K562 treated with DMSO at 1 percent for 4 hours (cell line): ENCODE results near the gene MICAL1. TPM values are rescaled to one million over a fixed set of nuclear protein-coding genes. Genes with fewer than 3 reads are reported as not detected.

Source experiments
- total RNA-seq: library from RNA; unstranded; fragments of 300-600 nt; gene quantifications from 2 replicates; pipeline ENCODE4 v1.2.3, GENCODE V29; 2022; ENCODE audit not compliant: insufficient read depth

Gene MICAL1, protein sequence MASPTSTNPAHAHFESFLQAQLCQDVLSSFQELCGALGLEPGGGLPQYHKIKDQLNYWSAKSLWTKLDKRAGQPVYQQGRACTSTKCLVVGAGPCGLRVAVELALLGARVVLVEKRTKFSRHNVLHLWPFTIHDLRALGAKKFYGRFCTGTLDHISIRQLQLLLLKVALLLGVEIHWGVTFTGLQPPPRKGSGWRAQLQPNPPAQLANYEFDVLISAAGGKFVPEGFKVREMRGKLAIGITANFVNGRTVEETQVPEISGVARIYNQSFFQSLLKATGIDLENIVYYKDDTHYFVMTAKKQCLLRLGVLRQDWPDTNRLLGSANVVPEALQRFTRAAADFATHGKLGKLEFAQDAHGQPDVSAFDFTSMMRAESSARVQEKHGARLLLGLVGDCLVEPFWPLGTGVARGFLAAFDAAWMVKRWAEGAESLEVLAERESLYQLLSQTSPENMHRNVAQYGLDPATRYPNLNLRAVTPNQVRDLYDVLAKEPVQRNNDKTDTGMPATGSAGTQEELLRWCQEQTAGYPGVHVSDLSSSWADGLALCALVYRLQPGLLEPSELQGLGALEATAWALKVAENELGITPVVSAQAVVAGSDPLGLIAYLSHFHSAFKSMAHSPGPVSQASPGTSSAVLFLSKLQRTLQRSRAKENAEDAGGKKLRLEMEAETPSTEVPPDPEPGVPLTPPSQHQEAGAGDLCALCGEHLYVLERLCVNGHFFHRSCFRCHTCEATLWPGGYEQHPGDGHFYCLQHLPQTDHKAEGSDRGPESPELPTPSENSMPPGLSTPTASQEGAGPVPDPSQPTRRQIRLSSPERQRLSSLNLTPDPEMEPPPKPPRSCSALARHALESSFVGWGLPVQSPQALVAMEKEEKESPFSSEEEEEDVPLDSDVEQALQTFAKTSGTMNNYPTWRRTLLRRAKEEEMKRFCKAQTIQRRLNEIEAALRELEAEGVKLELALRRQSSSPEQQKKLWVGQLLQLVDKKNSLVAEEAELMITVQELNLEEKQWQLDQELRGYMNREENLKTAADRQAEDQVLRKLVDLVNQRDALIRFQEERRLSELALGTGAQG
- 9.9 and 14.7 TPM in 2 replicates for total RNA-seq

DNA sequence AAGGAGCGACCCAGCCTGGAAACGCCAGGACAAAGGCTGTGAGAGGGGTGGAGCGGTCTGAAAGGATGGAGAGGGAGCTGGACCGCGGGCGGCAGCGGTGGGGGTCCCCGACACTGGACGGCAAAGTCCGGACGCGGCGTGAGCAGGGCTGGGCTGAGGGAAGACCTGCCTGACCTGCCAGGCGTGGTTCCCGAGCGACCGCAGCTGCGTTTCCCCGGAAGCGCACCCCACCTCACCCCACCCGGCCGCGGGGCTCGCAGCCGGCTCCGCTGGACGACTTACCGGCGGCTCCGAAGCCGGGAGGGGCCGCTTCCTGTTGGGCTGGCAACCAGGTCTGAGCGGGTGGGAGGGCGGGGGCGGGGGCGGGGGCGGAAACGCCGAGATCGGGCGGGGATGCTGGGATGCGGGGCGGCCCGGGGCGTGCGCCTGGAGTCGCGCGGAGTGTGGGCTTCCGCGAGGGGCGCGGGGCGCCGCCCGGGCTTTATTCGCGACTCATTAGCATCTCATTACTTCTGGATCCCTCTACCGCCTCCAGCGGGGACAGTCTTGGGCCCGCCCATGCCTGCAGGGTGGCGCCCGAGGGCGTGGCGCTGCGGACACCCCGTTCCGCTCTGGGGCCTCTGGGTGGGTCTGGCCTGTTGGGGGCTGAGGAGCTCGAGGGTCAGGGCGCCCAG is at the start of gene MICAL1:
Gene MICAL1 (minus strand): TSS at position 336 of the 674 bp plus-strand sequence. CDS start 1,576 bp downstream, outside the sequence.

DNA sequence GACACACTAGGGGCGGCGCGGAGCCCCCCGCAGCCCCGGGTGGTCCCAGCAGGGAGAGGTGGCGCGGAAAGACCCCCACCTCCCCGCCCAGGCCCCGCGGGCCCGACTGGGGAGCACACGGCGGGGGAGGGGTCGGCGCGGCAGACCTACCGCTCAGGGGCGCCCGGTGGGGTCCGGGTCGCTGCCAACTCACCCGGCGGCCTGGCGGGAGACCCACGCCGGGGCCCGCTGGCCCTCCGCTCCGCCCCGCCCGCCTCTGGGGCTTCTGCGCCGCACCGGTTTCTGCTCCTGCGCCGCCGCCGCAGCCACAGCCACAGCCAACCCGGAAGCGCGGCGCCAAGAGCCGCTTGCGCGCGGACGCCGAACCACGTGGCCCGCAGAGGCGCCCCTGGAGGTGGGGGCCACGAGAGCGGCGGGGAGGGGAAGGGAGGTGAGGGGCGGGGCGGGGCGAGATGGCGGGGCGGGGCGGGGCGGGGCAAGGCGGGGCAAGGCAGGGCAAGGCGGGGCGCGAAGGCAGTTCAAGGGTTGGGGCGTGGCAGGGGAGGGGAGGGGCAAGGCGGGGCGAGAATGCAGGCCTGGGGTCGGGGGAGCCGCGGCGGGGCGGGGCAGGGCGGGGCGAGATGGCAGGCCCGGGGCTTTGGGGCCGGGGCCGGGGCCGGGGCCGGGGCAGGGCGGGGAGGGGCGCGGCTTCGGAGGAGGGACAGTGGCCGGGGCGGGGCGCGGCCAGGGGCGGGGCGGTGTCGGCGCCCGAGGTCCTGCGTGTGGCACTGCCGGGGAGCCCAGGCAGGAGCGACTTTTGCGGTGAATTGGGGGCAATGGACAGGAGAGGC is 27.5 kb upstream of the MICAL1 start, which contains the start of gene ZBTB24:
Gene ZBTB24 (minus strand): TSS at position 315 of the 830 bp plus-strand sequence. CDS start 1,193 bp downstream, outside the sequence.

DNA sequence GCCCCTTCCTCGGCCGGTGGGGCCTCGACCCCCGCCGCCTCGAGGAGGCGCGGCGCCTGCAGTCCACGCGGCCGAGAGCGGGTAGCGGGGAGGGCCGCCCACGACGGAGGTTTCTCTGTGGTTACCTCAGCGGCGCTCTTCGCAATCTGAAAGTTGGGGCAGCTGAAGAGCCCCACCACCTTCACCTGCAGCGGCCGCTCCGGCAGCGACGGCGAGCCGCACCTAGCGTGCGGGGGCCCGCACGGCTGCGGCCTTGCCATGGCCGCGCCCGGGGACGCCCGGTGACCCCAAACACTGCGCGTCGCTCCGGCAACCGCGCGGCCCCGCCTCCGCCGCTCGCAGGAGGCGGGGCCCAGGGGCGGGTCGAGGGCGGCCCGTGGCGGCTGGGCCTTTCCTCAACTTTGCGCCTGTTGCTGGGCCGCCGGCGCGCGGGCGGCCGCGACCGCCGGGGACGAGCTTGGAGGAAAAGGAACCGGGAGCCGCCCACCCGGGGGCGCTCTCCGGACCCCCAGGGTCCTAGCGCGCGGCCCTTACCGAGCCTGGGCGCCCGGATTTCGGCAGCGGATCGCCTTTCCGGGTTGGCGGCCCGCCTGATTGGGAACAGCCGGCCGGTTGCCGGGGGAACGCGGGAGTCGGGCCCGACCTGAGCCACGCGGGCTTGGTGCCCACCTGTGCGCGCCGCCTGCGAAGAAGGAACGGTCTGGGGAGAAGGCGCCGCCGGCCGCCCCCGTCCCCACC is 15.1 kb downstream of the MICAL1 start, which contains the start of the genes PPIL6 and SMPD2:
Gene PPIL6 (minus strand): TSS at position 298 of the 738 bp plus-strand sequence. CDS start 38 bp downstream, at position 260.
Gene SMPD2 (plus strand): TSS at position 394 of the 738 bp plus-strand sequence. CDS start 398 bp downstream, outside the sequence.

Other genes starting within 250 kb of the MICAL1 start
- gene CD164, start 73.3 kb downstream of the MICAL1 start, total RNA-seq, result 153 and 183 TPM in 2 replicates
- gene PPIL6, start 15.1 kb downstream of the MICAL1 start, total RNA-seq, result 1.4 and 1.5 TPM in 2 replicates
- 11.9 and 14.6 TPM in 2 replicates for gene SMPD2, start 15.0 kb downstream of the MICAL1 start, total RNA-seq
- gene ZBTB24, start 27.4 kb upstream of the MICAL1 start, total RNA-seq, result 3.6 and 4.4 TPM in 2 replicates
- 1.2 and 3.5 TPM in 2 replicates for gene AK9, start 235.4 kb upstream of the MICAL1 start, total RNA-seq
- 7.6 and 8.2 TPM in 2 replicates for gene FIG4, start 235.5 kb upstream of the MICAL1 start, total RNA-seq